NT2/D1 (cell line): ENCODE measurements around the gene PEX3.

Experiments used
- YY1 ChIP-seq: IDR thresholded peaks from 2 replicates; pipeline ENCODE4 v1.6.1; 2011; ENCODE audit not compliant: insufficient read length, insufficient read depth
- ZNF274 ChIP-seq: IDR thresholded peaks from 2 replicates; pipeline ENCODE4 v1.6.1; 2011; ENCODE audit warnings: mild to moderate bottlenecking, low read depth, low read length

DNA sequence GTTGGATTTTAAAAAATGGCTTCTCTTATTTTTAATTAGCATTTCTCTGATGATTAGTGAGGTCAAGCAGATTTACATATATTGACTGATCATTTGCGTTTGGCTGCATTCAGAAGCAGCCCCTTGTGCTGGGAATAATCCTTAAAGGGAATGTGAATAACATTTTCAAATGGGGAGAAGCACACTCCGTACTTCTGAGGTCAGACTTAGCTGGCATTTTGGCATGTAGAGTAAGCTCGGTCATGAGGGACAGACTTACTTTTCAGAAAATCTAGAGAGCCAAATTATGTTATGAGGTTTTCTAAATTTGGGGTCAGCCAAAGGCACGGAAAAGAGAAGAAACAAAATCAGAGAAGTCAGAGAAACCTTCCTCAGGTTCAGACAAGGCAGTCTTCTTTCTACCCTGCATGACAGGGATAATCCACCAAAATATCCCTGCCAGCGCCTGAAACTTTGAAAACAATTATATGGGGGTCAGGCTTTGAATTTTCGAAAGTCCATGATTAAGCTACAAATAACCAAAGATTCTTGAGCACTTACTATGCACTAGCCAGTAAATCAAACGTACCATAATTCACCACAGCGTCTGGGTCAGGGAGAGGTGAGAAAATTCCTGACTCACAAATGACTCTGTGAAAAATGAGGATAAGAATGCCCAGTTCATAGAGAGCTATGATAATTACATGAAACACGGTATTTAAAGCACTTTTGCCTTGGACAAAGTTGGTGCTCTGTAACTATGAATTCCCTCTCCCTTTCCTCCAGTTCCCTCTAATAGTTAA lies 45.0 kb upstream of the PEX3 start:
- TF ChIP-seq ZNF274: no peak
- no peak for TF ChIP-seq YY1
